IPS-18c (cell line): ENCODE measurements around the gene HAUS5.
A peak's percentile ranks its signal among the peaks of the same experiment; 100 is the strongest.
"Not testable (repeated sequence)": the region's sequence is repeated elsewhere in the genome, so short reads cannot be mapped to it uniquely, and the experiment has no call there.

Source experiments
- H3K4me3 ChIP-seq: 2 replicates; pipeline ENCODE4 v1.7.0; 2013; ENCODE audit warnings: low read depth, mild to moderate bottlenecking, low read length, moderate library complexity; ENCODE audit not compliant: insufficient read depth
- H3K9me3 ChIP-seq: one replicate; pipeline ENCODE4 v1.6.1; 2013; ENCODE audit warnings: mild to moderate bottlenecking, low read length, moderate library complexity; ENCODE audit not compliant: control insufficient read depth, insufficient read depth

Gene HAUS5, protein sequence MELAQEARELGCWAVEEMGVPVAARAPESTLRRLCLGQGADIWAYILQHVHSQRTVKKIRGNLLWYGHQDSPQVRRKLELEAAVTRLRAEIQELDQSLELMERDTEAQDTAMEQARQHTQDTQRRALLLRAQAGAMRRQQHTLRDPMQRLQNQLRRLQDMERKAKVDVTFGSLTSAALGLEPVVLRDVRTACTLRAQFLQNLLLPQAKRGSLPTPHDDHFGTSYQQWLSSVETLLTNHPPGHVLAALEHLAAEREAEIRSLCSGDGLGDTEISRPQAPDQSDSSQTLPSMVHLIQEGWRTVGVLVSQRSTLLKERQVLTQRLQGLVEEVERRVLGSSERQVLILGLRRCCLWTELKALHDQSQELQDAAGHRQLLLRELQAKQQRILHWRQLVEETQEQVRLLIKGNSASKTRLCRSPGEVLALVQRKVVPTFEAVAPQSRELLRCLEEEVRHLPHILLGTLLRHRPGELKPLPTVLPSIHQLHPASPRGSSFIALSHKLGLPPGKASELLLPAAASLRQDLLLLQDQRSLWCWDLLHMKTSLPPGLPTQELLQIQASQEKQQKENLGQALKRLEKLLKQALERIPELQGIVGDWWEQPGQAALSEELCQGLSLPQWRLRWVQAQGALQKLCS

GRCh38 chr19:35612559-35613321 is at the start of gene HAUS5:
Gene HAUS5 (plus strand): TSS chr19:35612735. CDS start chr19:35612795, 60 bp downstream.
- no peaks in the 10 kb centered on the region for H3K9me3 ChIP-seq
- peak within 1 kb of the TSS; percentile 72 for H3K4me3 ChIP-seq

GRCh38 chr19:35562776-35563175 is 49.8 kb upstream of the HAUS5 start:
- H3K9me3 ChIP-seq: no peaks in the 10 kb centered on the region
- H3K4me3 ChIP-seq: no peak overlapping the region

DNA sequence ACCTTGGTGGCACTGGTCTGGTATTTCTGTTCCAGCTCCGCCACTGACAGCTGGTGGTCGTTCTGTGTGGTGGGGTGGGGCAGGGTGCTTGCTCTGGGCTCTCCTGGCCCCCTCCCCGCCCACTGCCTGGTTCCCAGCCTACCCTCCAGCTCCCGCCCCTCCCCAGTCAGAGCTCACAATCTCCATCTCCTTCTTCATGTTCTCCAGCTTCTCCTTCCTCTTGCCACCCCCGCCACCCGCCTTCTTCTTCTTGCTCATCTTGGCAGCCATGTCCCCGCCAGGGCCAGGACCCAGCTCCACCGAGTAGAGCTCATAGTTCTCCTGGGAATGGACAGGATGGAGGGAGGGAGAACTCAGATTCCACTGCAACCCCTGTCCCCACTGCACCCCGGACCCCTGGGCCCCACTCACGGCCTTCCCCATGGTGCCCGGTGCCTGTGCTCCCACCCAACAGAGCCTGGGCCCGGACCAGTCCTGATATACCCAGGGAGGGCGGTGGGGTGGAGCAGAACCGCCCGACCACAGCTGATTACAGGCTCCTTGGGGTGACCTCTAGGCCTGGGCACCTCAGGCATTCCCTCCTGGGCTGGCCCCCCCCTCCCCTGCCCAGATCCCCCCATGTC is 49.2 kb upstream of the HAUS5 start, which contains the start of gene ATP4A:
Gene ATP4A, minus strand, starts transcription at position 452 of the 623 bp plus-strand sequence. Its CDS starts 29 bp downstream, at position 423.
- H3K4me3 ChIP-seq: no peak within 1 kb of the TSS
- H3K9me3 ChIP-seq: no peaks in the 10 kb centered on the region

DNA sequence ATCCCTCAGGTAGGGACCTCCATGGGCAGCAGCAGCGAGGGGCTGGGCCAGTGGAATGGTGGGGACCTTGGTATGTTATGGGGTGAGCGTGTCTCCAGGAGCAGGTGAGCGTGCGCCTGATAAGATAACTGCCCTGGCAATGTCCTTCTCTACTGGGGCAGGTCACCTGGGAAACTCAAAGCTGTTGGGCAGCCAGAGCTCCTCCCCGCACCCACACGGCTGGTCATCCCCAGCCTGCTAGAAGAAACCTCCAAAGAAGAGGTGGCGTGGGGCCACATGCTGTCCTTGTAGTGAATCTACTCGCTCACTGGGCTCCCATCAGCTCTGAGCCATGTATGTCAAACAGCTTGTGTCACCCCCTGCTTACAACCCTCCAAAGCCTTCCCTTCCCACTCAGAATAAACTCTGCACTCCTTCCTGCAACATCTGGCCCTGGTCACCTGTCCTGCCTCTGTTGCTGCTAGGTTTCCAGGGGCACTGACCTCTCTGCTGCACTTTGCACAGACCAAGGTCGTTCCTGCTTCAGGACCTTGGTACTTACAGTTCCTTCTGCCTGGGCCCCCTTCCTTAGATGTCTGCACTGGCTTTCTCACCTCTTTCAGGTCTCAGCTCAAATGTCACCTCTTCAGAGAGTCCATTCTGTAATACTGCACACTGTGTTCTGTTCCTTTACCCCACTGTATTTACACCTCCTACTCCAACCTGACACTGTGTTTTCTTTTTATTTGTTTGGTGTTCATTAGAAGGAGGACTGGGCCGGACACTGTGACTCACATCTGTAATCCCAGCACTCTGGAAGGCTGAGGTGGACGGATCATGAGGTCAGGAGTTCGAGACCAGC is 47.3 kb upstream of the HAUS5 start:
- no peaks in the 10 kb centered on the region for H3K9me3 ChIP-seq
- no peak overlapping the region for H3K4me3 ChIP-seq

GRCh38 chr19:35566738-35567137 is 45.8 kb upstream of the HAUS5 start:
- H3K9me3 ChIP-seq: no peaks in the 10 kb centered on the region

DNA sequence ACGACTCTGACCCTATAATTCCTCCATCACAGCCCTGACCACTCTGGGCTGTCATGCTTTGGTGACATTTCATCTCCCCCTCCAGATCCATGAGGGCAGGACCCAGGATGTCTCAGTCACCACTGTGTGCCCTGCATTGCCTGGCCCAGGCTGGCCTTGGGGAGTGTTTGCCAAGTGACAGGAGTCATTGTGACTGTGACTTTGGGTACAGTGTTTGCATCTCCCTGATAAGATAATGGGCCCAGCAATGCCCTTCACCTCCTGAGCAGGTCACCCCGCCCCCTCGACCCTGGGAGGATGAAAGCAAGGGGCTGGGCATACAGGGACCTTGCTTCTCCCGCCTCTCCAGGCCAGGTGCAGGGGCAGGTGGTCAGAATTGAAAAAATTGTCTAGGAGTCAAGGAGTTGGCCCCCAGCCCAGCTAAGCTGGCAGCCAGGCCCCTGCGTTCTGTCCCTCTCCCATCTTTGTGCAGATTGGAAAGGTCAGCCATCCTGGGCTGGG is 43.2 kb upstream of the HAUS5 start:
- no peaks in the 10 kb centered on the region for H3K9me3 ChIP-seq
- no peak overlapping the region for H3K4me3 ChIP-seq

More at GRCh38 chr19:35566738-35567137, 45.8 kb upstream of the HAUS5 start:
- H3K4me3 ChIP-seq: no peak overlapping the region

DNA sequence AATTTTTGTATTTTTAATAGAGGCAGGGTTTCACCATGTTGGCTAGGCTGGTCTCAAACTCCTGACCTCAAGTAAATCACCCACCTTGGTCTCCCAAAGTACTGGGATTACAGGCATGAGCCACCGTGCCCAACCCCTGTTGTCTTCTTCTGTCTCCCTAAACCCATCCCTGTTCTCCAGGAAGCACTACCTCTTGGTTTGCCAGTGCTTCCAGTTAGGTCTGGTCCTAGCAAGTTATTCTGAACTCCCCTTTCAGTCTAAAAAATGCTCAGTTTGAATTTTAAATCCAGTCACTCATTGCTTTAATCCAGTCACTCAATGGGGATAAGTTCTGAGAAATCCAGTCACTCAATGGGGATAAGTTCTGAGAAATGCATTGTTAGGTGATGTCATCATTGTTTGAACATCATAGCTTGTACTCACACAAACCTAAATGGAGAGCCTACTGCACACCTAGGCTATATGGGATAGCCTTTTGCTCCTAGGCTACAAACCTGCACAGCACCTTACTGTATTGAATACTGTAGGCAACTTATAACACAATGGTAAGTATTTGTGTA is 41.0 kb upstream of the HAUS5 start:
- H3K9me3 ChIP-seq: peaks cover 1% of the 10 kb centered on the region

DNA sequence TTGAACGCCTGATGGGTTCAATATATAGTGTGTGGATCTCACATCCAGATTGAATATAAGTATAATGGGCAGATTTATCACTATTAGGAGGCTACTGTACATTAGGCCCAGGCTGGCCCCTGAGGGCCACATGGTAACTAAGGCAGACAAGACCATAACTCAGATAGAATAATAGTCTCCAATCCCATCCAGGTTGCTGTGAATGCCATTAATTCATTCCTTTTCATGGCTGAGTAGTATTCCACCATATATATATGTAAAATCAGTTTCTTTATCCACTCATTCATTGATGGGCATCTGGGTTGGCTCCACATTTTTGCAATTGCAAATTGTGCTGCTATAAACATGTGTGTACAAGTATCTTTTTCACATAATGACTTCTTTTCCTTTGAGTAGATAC is 34.6 kb upstream of the HAUS5 start:
- Histone ChIP-seq H3K9me3 (peaks cover 4% of the 10 kb centered on the region), H3K4me3 (no peak overlapping the region)

More for the DNA sequence above, 41.0 kb upstream of the HAUS5 start:
- no peak overlapping the region for H3K4me3 ChIP-seq

DNA sequence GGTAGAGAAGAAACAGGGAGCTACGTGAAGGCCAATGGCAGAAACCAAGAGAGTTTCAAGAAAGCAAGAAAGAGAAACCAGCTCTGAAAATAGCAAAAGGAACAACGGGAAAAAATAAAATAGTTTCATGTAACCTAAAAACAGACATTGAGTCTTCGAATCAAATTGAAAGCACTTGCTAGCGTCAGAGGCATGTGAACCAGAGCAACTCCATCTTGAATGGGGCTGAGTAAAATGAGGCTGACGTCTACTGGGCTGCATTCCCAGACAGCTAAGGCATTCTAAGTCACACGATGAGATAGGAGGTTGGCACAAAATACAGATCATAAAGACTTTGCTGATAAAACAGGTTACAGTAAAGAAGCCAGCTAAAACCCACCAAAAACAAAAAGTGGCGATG is 33.8 kb upstream of the HAUS5 start:
- Histone ChIP-seq H3K9me3 (peaks cover 4% of the 10 kb centered on the region), H3K4me3 (no peak overlapping the region)

DNA sequence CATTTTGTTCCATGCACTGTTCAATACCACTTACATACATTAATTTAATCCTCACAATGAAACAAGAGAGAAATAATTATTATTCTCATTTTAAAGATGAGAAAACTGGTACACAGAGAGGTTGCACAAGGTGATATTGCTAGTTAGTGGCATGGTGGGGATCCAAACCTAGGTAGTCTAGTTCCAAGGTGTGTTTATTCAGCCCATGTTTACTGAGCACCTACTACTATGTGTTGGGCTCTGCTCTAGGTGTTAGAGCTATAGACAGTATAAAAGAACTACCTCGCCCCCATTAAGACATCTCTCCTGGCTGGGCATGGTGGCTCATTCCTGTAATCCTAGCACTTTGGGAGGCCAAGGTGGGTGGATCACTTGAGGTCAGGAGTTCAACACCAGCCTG is 29.8 kb upstream of the HAUS5 start:
- Histone ChIP-seq H3K9me3 (peaks cover 2% of the 10 kb centered on the region), H3K4me3 (no peak overlapping the region)

DNA sequence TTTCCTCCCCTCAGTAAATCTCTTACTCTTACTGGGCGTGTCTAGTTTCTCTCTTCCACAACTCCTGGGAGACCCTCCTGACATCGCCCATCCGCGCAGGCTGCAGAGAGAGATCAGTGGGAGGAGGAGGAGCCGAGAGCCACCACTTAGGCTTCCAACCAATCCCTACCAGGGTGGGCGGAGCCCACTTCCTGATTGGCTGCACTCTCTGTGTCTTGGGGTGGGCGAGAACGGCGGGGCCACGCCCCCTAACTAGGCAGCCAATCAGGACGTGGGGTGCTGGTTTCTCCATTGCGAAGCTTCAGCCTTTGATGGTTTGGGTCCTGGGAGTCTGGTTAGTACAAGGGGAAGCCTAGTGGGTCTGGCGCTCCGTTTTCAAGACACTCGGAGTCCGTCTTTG is 26.7 kb upstream of the HAUS5 start, which contains the start of gene PMIS2:
Gene PMIS2, plus strand, starts transcription at position 326 of the 400 bp plus-strand sequence. CDS start 87 bp downstream, outside the sequence.
- H3K4me3 ChIP-seq: no peak within 1 kb of the TSS
- H3K9me3 ChIP-seq: peaks cover 2% of the 10 kb centered on the region

DNA sequence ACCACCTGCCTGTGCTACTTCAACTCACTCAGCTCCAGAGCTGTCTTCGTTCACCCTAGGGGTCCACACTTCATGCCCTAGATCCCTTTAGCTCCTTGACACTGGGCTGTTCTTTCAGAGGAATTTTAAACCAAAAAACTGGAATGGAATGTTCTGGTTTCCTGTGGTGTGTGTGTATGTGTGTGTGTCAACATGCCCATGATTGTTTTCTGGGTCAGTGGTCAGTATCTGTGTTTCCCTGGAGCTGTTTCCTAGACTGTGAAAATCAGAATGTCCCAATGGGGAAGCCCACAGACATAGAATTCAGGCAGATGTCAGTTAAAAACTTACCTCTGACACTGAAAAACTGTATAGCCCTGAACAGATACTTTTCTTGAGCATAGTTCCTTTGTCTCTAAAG is 25.2 kb upstream of the HAUS5 start:
- Histone ChIP-seq H3K4me3 (no peak overlapping the region), H3K9me3 (peaks cover 2% of the 10 kb centered on the region)

GRCh38 chr19:35590875-35591274 is 21.7 kb upstream of the HAUS5 start:
- Histone ChIP-seq H3K4me3 (no peak overlapping the region), H3K9me3 (peaks cover 2% of the 10 kb centered on the region)

GRCh38 chr19:35592226-35592625 is 20.3 kb upstream of the HAUS5 start:
- Histone ChIP-seq H3K9me3 (no peaks in the 10 kb centered on the region), H3K4me3 (no peak overlapping the region)

- not testable (repeated sequence) for H3K9me3 ChIP-seq, H3K4me3 ChIP-seq
Measured at GRCh38 chr19:35595026-35595425, 17.5 kb upstream of the HAUS5 start.

DNA sequence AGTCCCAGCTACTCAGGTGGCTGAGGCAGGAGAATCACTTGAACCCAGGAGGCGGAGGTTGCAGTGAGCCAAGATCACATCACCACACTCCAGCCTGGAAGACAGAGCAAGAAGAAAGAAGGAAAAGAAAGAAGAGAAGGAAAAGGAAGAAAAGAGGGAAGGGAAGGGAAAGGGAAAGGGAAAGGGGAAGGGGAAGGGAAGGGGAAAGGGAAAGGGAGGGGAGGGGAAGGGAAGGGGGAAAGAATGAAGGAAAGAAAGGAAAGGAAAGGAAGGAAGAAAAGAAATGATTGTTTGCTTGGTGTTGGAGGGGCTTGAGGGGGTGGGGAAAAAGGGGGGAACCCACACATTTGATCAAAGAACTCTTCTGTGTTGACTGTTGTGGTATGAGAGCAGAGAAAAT is 16.6 kb upstream of the HAUS5 start:
- no peaks in the 10 kb centered on the region for H3K9me3 ChIP-seq
- no peak overlapping the region for H3K4me3 ChIP-seq
